MCF 10A (cell line): ENCODE results near the gene DGKI. TPM values are rescaled to one million over a fixed set of nuclear protein-coding genes. Genes with fewer than 3 reads are reported as not detected.

Experiments used
- Bru-seq: library from RNA; stranded (reverse); fragments of 400-500 nt; gene quantifications from one replicate; lab custom pipeline; 2021; lab: Mats Ljungman, UMichigan
- BruChase-seq, 2 experiments: library from RNA; stranded (reverse); fragments of 400-500 nt; gene quantifications; one replicate each; lab custom pipeline; 2021; lab: Mats Ljungman, UMichigan
- BruUV-seq: library from RNA; stranded (reverse); fragments of 400-500 nt; replicated peaks from 2 replicates; lab custom pipeline; 2021; lab: Mats Ljungman, UMichigan
- CTCF ChIA-PET: fragments of 300-600 bp; sonication (Branson Sonifier 250); formaldehyde crosslinking; extraction: SDS; loops from one replicate; lab custom pipeline; 2021; ENCODE audit warnings: antibody characterized with exemption, inconsistent platforms; lab: Yijun Ruan, JAX
- POLR2A ChIA-PET: fragments of 300-600, 350-650 bp; sonication (Branson Sonifier 250); formaldehyde crosslinking; extraction: SDS; loops from one replicate; lab custom pipeline; 2020; ENCODE audit warnings: antibody characterized with exemption, inconsistent platforms; lab: Yijun Ruan, JAX
- DNase-seq: peaks from one replicate; pipeline ENCODE4 v3.0.0-alpha.2; 2018; ENCODE audit not compliant: unreplicated experiment
- H3K27ac Mint-ChIP-seq: one replicate; pipeline ENCODE4 v1.8.0; 2022; ENCODE audit warnings: mild to moderate bottlenecking, low read depth, mixed read lengths; ENCODE audit not compliant: unreplicated experiment
- H3K27me3 Mint-ChIP-seq: one replicate; pipeline ENCODE4 v1.8.0; 2022; ENCODE audit warnings: mixed read lengths; ENCODE audit not compliant: insufficient read depth, unreplicated experiment
- H3K36me3 Mint-ChIP-seq: one replicate; pipeline ENCODE4 v1.8.0; 2022; ENCODE audit warnings: mild to moderate bottlenecking, moderate library complexity, mixed read lengths; ENCODE audit not compliant: insufficient read depth, unreplicated experiment
- H3K4me1 Mint-ChIP-seq: one replicate; pipeline ENCODE4 v1.8.0; 2022; ENCODE audit warnings: mixed read lengths; ENCODE audit not compliant: insufficient read depth, unreplicated experiment
- H3K4me3 Mint-ChIP-seq: one replicate; pipeline ENCODE4 v1.8.0; 2022; ENCODE audit warnings: mild to moderate bottlenecking, moderate library complexity, mixed read lengths; ENCODE audit not compliant: unreplicated experiment
- H3K9me3 Mint-ChIP-seq: one replicate; pipeline ENCODE4 v1.8.0; 2022; ENCODE audit warnings: mixed read lengths; ENCODE audit not compliant: unreplicated experiment
- intact Hi-C: fragments of 100-400 bp; cut with micrococcal nuclease; formaldehyde crosslinking; loops from 2 replicates; pipeline ENCODE4 v1.14.1; 2022
- long read RNA-seq: library from polyadenylated mRNA; stranded (forward); transcript quantifications from one replicate; pipeline ENCODE4 v2.0.0, GENCODE V29; 2022
- total RNA-seq: library from RNA; stranded (reverse); gene quantifications from 2 replicates; pipeline ENCODE4 v1.2.3, GENCODE V29; 2022
- TF ChIP-seq, protein P1 (sequence below): fragments of 200-600 bp; IDR thresholded peaks from one replicate; pipeline ENCODE4 v1.8.0; 2022; ENCODE audit warnings: antibody characterized with exemption, mild to moderate bottlenecking; ENCODE audit not compliant: unreplicated experiment

The DGKI gene
- total RNA-seq (1.4 and 1.7 TPM in 2 replicates), Bru-seq, nascent RNA (percentile 39 among the genes with signal in this experiment), BruChase-seq, experiment 1, labeled RNA remaining after a 6-hour chase (percentile 66 among the genes with signal in this experiment), BruChase-seq, experiment 2, labeled RNA remaining after a 2-hour chase (percentile 63 among the genes with signal in this experiment)
- long read RNA-seq, result 0 reads

DNA sequence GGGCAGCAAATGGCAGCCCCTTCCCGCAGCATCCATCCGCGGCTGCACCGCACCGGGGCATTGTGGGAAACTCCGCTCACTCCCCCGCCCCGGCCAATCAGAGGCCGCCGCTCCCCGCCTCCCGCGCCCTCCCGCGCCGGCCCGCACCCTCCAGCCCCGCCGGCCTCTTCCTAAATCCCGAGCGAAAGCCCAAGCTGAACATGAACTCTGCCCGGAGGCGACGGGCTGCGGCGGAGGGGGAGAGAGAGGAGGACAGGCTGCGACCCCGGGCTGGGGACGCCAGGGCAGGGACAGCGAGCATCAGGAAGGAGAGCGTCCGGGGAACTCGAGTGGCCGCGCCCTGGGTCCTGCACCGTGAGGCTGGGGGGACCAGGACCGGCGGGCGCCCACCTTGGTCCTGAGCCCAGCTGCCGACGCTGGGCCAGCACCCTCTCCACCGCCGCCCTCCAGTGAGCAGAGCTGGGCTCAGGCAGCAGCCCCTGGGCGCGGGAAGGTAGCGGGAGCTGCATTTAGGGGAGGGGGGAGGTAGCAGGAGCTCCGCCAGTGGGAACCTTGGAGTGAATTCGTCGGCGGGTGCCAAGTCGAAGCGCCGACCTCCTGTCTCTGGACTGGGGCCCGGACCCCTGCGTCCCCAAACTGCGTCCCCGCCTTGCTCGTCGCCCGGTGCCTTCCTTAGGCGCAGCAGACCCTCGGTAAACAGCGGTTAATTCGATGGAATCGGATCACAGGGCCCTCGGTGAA lies at the start of gene DGKI:
DGKI (minus strand) TSS at position 148 of the 741 bp plus-strand sequence.
- Mint-ChIP-seq H3K4me1 (no peaks in the 10 kb centered on the region), H3K4me3 (peak within 1 kb of the TSS; percentile 59), H3K9me3 (no peaks in the 10 kb centered on the region), H3K27ac (no peak within 1 kb of the TSS), H3K36me3 (no peaks in the 10 kb centered on the region), H3K27me3 (no peaks in the 10 kb centered on the region)
- ChIA-PET POLR2A (no interaction called here), CTCF (interaction anchor here (0.7 kb wide), 1 partner anchor 57 kb away, joined by 3 read pairs; no protein-coding TSS in a partner anchor)
- intact Hi-C loops, result no loop called here
- no peak for DNase-seq
- no TSS peak for BruUV-seq
- TF ChIP-seq, protein P1, sequence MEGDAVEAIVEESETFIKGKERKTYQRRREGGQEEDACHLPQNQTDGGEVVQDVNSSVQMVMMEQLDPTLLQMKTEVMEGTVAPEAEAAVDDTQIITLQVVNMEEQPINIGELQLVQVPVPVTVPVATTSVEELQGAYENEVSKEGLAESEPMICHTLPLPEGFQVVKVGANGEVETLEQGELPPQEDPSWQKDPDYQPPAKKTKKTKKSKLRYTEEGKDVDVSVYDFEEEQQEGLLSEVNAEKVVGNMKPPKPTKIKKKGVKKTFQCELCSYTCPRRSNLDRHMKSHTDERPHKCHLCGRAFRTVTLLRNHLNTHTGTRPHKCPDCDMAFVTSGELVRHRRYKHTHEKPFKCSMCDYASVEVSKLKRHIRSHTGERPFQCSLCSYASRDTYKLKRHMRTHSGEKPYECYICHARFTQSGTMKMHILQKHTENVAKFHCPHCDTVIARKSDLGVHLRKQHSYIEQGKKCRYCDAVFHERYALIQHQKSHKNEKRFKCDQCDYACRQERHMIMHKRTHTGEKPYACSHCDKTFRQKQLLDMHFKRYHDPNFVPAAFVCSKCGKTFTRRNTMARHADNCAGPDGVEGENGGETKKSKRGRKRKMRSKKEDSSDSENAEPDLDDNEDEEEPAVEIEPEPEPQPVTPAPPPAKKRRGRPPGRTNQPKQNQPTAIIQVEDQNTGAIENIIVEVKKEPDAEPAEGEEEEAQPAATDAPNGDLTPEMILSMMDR, result no peak

DNA sequence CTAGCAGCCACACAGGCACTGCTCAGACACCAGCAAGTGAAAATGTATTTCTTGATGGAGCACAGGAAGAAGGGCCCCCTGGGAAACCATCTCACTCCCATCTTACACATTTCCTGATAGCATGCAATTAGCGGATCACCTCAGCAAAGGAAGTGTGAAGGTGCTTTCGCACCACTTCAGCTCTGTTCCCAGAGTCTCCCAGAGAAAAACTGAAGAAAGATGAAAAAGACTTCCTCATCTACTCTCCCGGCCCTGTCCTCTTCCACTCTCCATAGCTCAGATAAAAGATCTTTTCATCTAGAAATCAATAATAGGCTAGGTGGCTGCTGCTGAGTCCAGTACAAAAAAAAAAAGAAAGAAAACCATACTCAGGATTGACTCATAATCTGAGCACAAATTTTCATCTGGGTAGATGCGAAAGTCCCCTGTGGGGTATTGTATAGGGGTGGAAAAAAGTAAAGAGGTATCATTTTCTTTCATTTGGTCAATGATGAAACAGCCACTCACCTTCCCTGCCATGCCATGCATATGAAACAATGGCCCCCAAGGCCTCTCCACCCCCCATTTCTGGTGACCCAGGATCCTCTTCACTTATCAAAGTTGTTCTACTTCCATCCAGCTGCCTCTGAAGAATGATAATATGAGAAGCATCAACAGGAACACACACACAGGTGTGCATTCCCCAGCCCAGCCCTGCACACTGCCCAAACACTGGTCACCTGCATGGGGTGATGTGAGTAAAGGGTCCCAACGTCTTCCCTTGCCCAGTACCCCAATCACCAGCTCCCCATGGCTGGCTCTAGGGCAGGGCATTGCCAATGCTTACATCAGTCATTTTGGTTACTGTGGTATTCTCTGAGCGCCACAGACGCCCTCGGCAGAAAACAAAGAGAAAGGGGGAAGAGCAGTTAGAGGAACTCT lies 48.8 kb upstream of the DGKI start:
- CTCF ChIA-PET, result interaction anchor here (0.6 to 6.4 kb wide), 15 partner anchors 8 to 826 kb away, joined by 3 to 71 read pairs (median 4); partner anchors contain the start of gene CREB3L2
- Mint-ChIP-seq H3K36me3 (peaks cover 92% of the 10 kb centered on the region), H3K4me1 (peaks cover 10% of the 10 kb centered on the region), H3K27ac (peak overlapping the region; percentile 59), H3K4me3 (no peak overlapping the region), H3K27me3 (no peaks in the 10 kb centered on the region), H3K9me3 (no peaks in the 10 kb centered on the region)
- BruUV-seq, result no TSS peak
- DNase-seq, result no peak
- intact Hi-C loops, result no loop called here
- TF ChIP-seq, protein P1, result no peak
- POLR2A ChIA-PET, result interaction anchor here (0.8 kb wide), 1 partner anchor 249 kb away, joined by 3 read pairs; no protein-coding TSS in a partner anchor

DNA sequence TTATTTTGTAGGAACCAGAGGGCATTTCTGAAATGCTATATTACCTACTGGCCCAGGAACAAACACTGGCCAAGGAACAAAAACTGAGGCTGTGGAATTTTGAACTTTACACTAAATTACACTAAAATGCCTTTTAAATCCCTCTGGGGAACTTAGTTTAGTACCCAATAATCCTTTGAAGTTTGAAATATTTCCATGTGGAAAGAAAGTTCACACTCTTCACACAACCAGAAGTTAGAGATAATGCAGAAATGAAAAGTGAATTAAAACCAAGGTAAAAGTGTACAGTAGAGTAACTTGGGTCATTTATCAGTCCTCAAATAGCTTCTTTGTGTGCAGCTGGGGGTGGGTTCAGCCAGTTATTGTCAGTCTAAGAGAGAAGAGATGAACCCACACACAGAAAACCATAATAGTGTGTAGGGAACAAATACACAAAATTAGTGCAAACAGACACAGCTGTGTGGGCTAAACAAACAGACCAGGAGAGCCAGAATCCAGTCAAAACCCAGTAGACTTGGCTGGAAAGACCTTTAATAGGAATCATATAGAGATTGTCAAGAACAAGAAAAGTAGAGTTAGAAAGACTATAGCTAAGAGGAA lies 46.5 kb upstream of the DGKI start:
- H3K4me1 Mint-ChIP-seq, result no peaks in the 10 kb centered on the region
- H3K27ac Mint-ChIP-seq, result peak overlapping the region; percentile 13
- TF ChIP-seq, protein P1, result no peak
- POLR2A ChIA-PET, result interaction anchor here (1.3 kb wide), 1 partner anchor 12 kb away, joined by 3 read pairs; no protein-coding TSS in a partner anchor
- H3K9me3 Mint-ChIP-seq, result no peaks in the 10 kb centered on the region
- no peak for DNase-seq
- no peaks in the 10 kb centered on the region for H3K27me3 Mint-ChIP-seq
- CTCF ChIA-PET, result interaction anchor here (0.6 to 6.4 kb wide), 4 partner anchors 12 to 238 kb away, joined by 4 to 71 read pairs (median 4); no protein-coding TSS in a partner anchor
- BruUV-seq, result no TSS peak
- peaks cover 82% of the 10 kb centered on the region for H3K36me3 Mint-ChIP-seq
- intact Hi-C loops, result no loop called here
- H3K4me3 Mint-ChIP-seq, result no peak overlapping the region
